Measurements from ENCODE around the gene CAV3. TPM values are rescaled to one million over a fixed set of nuclear protein-coding genes. Genes with fewer than 3 reads are reported as not detected.
"Not testable (repeated sequence)": the region's sequence is repeated elsewhere in the genome, so short reads cannot be mapped to it uniquely, and the experiment has no call there.

The CAV3 gene
- total RNA-seq, 1 experiment from 2014 or later = not detected

DNA sequence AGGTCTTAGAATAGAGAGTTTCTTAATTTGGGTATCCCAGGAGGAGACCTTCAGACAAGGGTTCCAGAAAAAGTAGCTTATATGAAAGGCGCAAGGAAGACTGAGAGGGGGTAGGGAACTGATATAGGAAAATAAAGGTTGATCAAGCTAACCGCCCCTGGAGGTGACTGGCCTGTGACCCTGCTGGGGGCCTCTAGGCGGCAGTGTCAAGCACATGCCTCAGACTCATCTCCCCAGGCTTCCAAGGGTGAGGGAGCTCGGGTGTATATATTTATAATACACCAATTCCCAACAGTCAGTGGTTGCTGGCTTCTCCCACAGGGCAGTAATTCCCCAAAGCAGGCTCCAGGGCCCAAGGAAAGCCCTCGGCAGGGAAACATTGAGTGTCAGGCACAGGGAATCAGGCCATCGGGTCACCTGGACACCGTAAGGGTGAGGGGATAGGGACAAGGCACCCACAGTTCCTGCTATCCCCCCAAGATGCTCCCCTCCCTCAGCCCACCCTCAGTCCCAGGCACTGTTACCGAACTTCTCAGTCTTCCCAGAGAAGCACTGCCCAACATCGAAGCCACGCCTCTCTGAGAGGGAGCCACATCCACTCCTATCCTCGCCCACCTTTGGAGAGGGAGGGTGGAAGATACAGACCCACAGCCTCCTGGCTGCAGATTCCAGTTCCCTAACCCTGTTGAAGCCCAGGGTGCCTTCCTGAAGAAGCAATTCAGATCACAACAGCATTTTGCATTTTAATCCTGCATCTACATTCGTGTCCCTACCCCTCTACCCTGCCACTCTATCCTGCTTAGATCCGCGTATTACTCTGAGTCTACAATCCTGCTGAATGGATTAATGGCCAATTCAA, 19.5 kb upstream of the CAV3 start:
- peak; percentile 47 for DNase-seq (ENCODE audit: unreplicated experiment)
- no peaks in the 10 kb centered on the region for H3K9me3 Mint-ChIP-seq (ENCODE audit: unreplicated experiment)
- no peak overlapping the region for H3K27ac Mint-ChIP-seq (ENCODE audit: low read depth, unreplicated experiment)
- H3K4me3 Mint-ChIP-seq (ENCODE audit: unreplicated experiment) = no peak overlapping the region
- ChIA-PET POLR2A (interaction anchor here (0.8 kb wide), 1 partner anchor 10 kb away, joined by 3 read pairs; no protein-coding TSS in a partner anchor), CTCF (interaction anchor here (0.5 to 1.8 kb wide), 4 partner anchors 10 to 602 kb away, joined by 3 to 8 read pairs (median 6); no protein-coding TSS in a partner anchor)
- H3K36me3 Mint-ChIP-seq (ENCODE audit: insufficient read depth, unreplicated experiment) = no peaks in the 10 kb centered on the region
- intact Hi-C loops (cut with micrococcal nuclease) = loop anchor here (5.0 kb wide), 1 partner anchor 43 kb away; no protein-coding TSS in a partner anchor
- TF ChIP-seq CTCF (IDR thresholded peaks at IDR 0.05; ENCODE audit: unreplicated experiment) = peak; percentile 38
- BruUV-seq (replicated peaks) = no TSS peak
- no peaks in the 10 kb centered on the region for H3K27me3 Mint-ChIP-seq (ENCODE audit: insufficient read depth, unreplicated experiment)
- H3K4me1 Mint-ChIP-seq (ENCODE audit: insufficient read depth, unreplicated experiment) = peaks cover 25% of the 10 kb centered on the region

GRCh38 chr3:8715757-8716156, 17.8 kb upstream of the CAV3 start:
- BruUV-seq (replicated peaks); H3K4me3 Mint-ChIP-seq (ENCODE audit: unreplicated experiment); intact Hi-C loops (cut with micrococcal nuclease); H3K9me3 Mint-ChIP-seq (ENCODE audit: unreplicated experiment); H3K27me3 Mint-ChIP-seq (ENCODE audit: insufficient read depth, unreplicated experiment); H3K36me3 Mint-ChIP-seq (ENCODE audit: insufficient read depth, unreplicated experiment): not testable (repeated sequence)
- POLR2A ChIA-PET = interaction anchor here (1.1 kb wide), 1 partner anchor 16 kb away, joined by 3 read pairs; no protein-coding TSS in a partner anchor
- Mint-ChIP-seq H3K27ac (ENCODE audit: low read depth, unreplicated experiment) (peak overlapping the region; percentile 61), H3K4me1 (ENCODE audit: insufficient read depth, unreplicated experiment) (peaks cover 25% of the 10 kb centered on the region)
- CTCF ChIA-PET = interaction anchor here (0.6 kb wide), 1 partner anchor 53 kb away, joined by 5 read pairs; the partner anchor contains the start of gene OXTR
- DNase-seq (ENCODE audit: unreplicated experiment) = peak; percentile 50

DNA sequence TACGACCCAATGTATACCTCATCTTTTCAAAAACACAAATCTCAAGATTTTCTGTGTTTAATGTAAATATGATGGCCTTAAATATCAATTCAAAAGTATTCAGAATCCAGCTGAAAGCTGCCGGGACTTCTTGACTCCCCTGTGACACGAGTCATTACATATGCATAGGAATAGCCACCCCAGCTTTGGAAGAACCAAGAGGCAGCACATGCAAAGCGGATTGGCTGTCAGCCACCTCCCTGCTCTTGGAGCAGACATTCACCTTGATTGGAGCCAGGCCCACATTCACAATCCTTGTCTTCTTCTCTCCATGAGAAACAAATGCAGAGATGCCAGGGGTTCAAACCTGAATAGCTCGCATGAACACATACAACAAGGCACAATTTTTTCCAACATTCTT, 10.8 kb upstream of the CAV3 start:
- H3K27ac Mint-ChIP-seq (ENCODE audit: low read depth, unreplicated experiment) = no peak overlapping the region
- H3K36me3 Mint-ChIP-seq (ENCODE audit: insufficient read depth, unreplicated experiment) = no peaks in the 10 kb centered on the region
- TF ChIP-seq CTCF (IDR thresholded peaks at IDR 0.05; ENCODE audit: unreplicated experiment) = no peak
- no TSS peak for BruUV-seq (replicated peaks)
- intact Hi-C loops (cut with micrococcal nuclease) = no loop called here
- H3K4me1 Mint-ChIP-seq (ENCODE audit: insufficient read depth, unreplicated experiment) = peaks cover 16% of the 10 kb centered on the region
- ChIA-PET POLR2A (interaction anchor here (0.7 to 1.2 kb wide), 2 partner anchors 10 to 114 kb away, joined by 3 to 4 read pairs; no protein-coding TSS in a partner anchor), CTCF (interaction anchor here (0.6 kb wide), 1 partner anchor 54 kb away, joined by 4 read pairs; no protein-coding TSS in a partner anchor)
- H3K4me3 Mint-ChIP-seq (ENCODE audit: unreplicated experiment) = no peak overlapping the region
- no peak for DNase-seq (ENCODE audit: unreplicated experiment)
- no peaks in the 10 kb centered on the region for H3K27me3 Mint-ChIP-seq (ENCODE audit: insufficient read depth, unreplicated experiment)
- no peaks in the 10 kb centered on the region for H3K9me3 Mint-ChIP-seq (ENCODE audit: unreplicated experiment)

DNA sequence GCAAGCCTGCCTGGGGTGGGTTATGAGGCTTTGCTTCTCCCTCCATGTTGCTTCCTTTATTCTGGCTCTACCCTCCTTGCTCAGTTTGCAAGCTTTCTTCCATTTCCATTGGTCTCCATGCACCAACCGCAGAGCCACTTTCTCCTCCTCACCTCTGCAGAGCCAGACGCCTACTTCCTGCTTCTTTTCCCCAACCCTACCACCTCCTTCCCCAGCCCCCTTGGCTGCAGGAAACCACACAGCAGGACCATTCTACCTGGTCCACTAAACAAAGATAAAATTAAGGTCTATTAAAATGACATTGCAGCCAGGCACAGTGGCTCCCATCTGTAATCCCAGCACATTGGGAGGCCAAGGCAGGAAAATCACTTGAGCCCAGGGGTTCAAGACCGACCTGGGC, 10.0 kb upstream of the CAV3 start:
- no peak for TF ChIP-seq CTCF (IDR thresholded peaks at IDR 0.05; ENCODE audit: unreplicated experiment)
- Mint-ChIP-seq H3K27me3 (ENCODE audit: insufficient read depth, unreplicated experiment) (no peaks in the 10 kb centered on the region), H3K9me3 (ENCODE audit: unreplicated experiment) (no peaks in the 10 kb centered on the region), H3K27ac (ENCODE audit: low read depth, unreplicated experiment) (no peak overlapping the region), H3K4me3 (ENCODE audit: unreplicated experiment) (no peak overlapping the region), H3K4me1 (ENCODE audit: insufficient read depth, unreplicated experiment) (peaks cover 16% of the 10 kb centered on the region), H3K36me3 (ENCODE audit: insufficient read depth, unreplicated experiment) (no peaks in the 10 kb centered on the region)
- ChIA-PET CTCF (interaction anchor here (1.9 to 2.1 kb wide), 2 partner anchors 17 to 46 kb away, joined by 6 to 7 read pairs; partner anchors contain the start of gene OXTR), POLR2A (interaction anchor here (0.7 to 1.9 kb wide), 3 partner anchors 11 to 313 kb away, joined by 3 to 8 read pairs (median 4); no protein-coding TSS in a partner anchor)
- BruUV-seq (replicated peaks) = no TSS peak
- DNase-seq (ENCODE audit: unreplicated experiment) = no peak
- intact Hi-C loops (cut with micrococcal nuclease) = no loop called here
